OCI-LY1 (cell line): Measurements from ENCODE around the gene RIMBP3C.

ENCODE experiments used
- H2AFZ ChIP-seq: fragments of 200-600 bp; sonication (generic), shearing (Covaris generic); 2 replicates; pipeline ENCODE4 v1.6.0; 2014; ENCODE audit warnings: antibody characterized with exemption, mild to moderate bottlenecking, low read length
- H3F3A ChIP-seq: fragments of 200-600 bp; sonication (generic), shearing (Covaris generic); 2 replicates; pipeline ENCODE4 v1.6.0; 2014; ENCODE audit warnings: mild to moderate bottlenecking, antibody characterized with exemption, low read length, moderate library complexity; ENCODE audit not compliant: insufficient read depth
- H3K27ac ChIP-seq: fragments of 200-600 bp; sonication (generic); 2 replicates; pipeline ENCODE4 v1.5.1; 2014; ENCODE audit warnings: low read length, mixed run types, mild to moderate bottlenecking, low read depth; ENCODE audit not compliant: poor library complexity, severe bottlenecking
- H3K27me3 ChIP-seq: fragments of 200-600 bp; sonication (generic); 2 replicates; pipeline ENCODE4 v1.6.0; 2014; ENCODE audit warnings: antibody characterized with exemption, mild to moderate bottlenecking, low read length, moderate library complexity; ENCODE audit not compliant: insufficient read depth
- H3K36me3 ChIP-seq: fragments of 200-600 bp; sonication (generic); 2 replicates; pipeline ENCODE4 v1.6.1; 2014; ENCODE audit warnings: mild to moderate bottlenecking, antibody characterized with exemption, low read length, moderate library complexity, mixed read lengths; ENCODE audit not compliant: insufficient read depth
- H3K4me1 ChIP-seq: fragments of 200-600 bp; sonication (generic); 2 replicates; pipeline ENCODE4 v1.5.1; 2014; ENCODE audit warnings: mild to moderate bottlenecking, low read length, moderate library complexity; ENCODE audit not compliant: insufficient read depth, severe bottlenecking
- H3K4me2 ChIP-seq: fragments of 200-600 bp; sonication (generic), shearing (Covaris generic); 2 replicates; pipeline ENCODE4 v1.6.1; 2014; ENCODE audit warnings: low read length
- H3K4me3 ChIP-seq: fragments of 200-600 bp; sonication (generic); 2 replicates; pipeline ENCODE4 v1.5.1; 2014; ENCODE audit warnings: low read length, low read depth, mild to moderate bottlenecking, mixed read lengths; ENCODE audit not compliant: poor library complexity, severe bottlenecking
- H3K79me2 ChIP-seq: fragments of 200-600 bp; shearing (Covaris generic); 2 replicates; pipeline ENCODE4 v1.6.1; 2016; ENCODE audit warnings: mixed run types, low read length, mixed read lengths; ENCODE audit not compliant: insufficient read depth
- H3K9ac ChIP-seq: fragments of 200-600 bp; sonication (generic), shearing (Covaris generic); 2 replicates; pipeline ENCODE4 v1.6.1; 2014; ENCODE audit warnings: mild to moderate bottlenecking, low read length, mixed read lengths
- H3K9me2 ChIP-seq: fragments of 200-600 bp; sonication (generic), shearing (Covaris generic); 2 replicates; pipeline ENCODE4 v1.6.1; 2014; ENCODE audit warnings: low read depth, mild to moderate bottlenecking, low read length, mixed read lengths
- H3K9me3 ChIP-seq: fragments of 200-600 bp; shearing (Covaris generic); 2 replicates; pipeline ENCODE4 v1.6.1; 2014; ENCODE audit warnings: low read length, mixed read lengths
- H4K20me1 ChIP-seq: fragments of 200-600 bp; sonication (generic), shearing (Covaris generic); 2 replicates; pipeline ENCODE4 v1.6.0; 2016; ENCODE audit warnings: mild to moderate bottlenecking, low read length; ENCODE audit not compliant: insufficient read depth
- CTCF ChIP-seq: fragments of 200-600 bp; sonication (generic), shearing (Covaris generic); IDR thresholded peaks from 2 replicates; pipeline ENCODE4 v1.5.1; 2017; ENCODE audit warnings: mild to moderate bottlenecking, antibody characterized with exemption, low read length, moderate library complexity, mixed read lengths
- EZH2 ChIP-seq: fragments of 200-600 bp; sonication (generic), shearing (Covaris generic); IDR thresholded peaks from 2 replicates; pipeline ENCODE4 v1.8.0; 2017; ENCODE audit warnings: borderline replicate concordance, mixed run types, mild to moderate bottlenecking, antibody characterized with exemption, low read length, moderate library complexity, mixed read lengths

RIMBP3C gene

GRCh38 chr22:21591695-21592094, 40.4 kb upstream of the RIMBP3C start:
- TF ChIP-seq EZH2, result no peak
- no peak for TF ChIP-seq CTCF
- H3K4me3 ChIP-seq, result no peak overlapping the region
- H4K20me1 ChIP-seq, result no peaks in the 10 kb centered on the region
- H3K9me3 ChIP-seq, result no peaks in the 10 kb centered on the region
- no peaks in the 10 kb centered on the region for H3F3A ChIP-seq
- peaks cover 77% of the 10 kb centered on the region for H3K79me2 ChIP-seq
- peak overlapping the region; percentile 52 for H3K27ac ChIP-seq
- peaks cover 46% of the 10 kb centered on the region for H3K36me3 ChIP-seq
- H3K9me2 ChIP-seq, result no peaks in the 10 kb centered on the region
- peak overlapping the region; percentile 32; the same call in 1 of the 2 replicates for H3K4me2 ChIP-seq
- no peak overlapping the region; the same call in 1 of the 2 replicates for H3K9ac ChIP-seq
- no peaks in the 10 kb centered on the region for H3K27me3 ChIP-seq
- no peak overlapping the region for H2AFZ ChIP-seq
- peaks cover 36% of the 10 kb centered on the region for H3K4me1 ChIP-seq

- no peaks in the 10 kb centered on the region for H3K27me3 ChIP-seq
- H3F3A ChIP-seq, result no peaks in the 10 kb centered on the region
- H3K9ac ChIP-seq, result no peak overlapping the region; the same call in 1 of the 2 replicates
- TF ChIP-seq EZH2 (no peak), CTCF (no peak)
- H3K9me3 ChIP-seq, result no peaks in the 10 kb centered on the region
- H3K4me1 ChIP-seq, result peaks cover 39% of the 10 kb centered on the region
- H3K79me2 ChIP-seq, result peaks cover 77% of the 10 kb centered on the region
- H3K4me3 ChIP-seq, result no peak overlapping the region
- H3K27ac ChIP-seq, result peak overlapping the region; percentile 52
- peak overlapping the region; percentile 32; the same call in 1 of the 2 replicates for H3K4me2 ChIP-seq
- no peak overlapping the region for H2AFZ ChIP-seq
- H3K36me3 ChIP-seq, result peaks cover 39% of the 10 kb centered on the region
- no peaks in the 10 kb centered on the region for H4K20me1 ChIP-seq
- no peaks in the 10 kb centered on the region for H3K9me2 ChIP-seq
These were observed 39.8 kb upstream of the RIMBP3C start for GRCh38 chr22:21590809-21591641.

GRCh38 chr22:21589396-21589795, 38.1 kb upstream of the RIMBP3C start:
- peaks cover 23% of the 10 kb centered on the region for H3K36me3 ChIP-seq

More at GRCh38 chr22:21589396-21589795, 38.1 kb upstream of the RIMBP3C start:
- Histone ChIP-seq H4K20me1 (no peaks in the 10 kb centered on the region), H3K9me2 (no peaks in the 10 kb centered on the region), H3K9me3 (no peaks in the 10 kb centered on the region), H3K79me2 (peaks cover 78% of the 10 kb centered on the region), H3F3A (no peaks in the 10 kb centered on the region), H2AFZ (no peak overlapping the region), H3K4me1 (peaks cover 39% of the 10 kb centered on the region), H3K27me3 (no peaks in the 10 kb centered on the region), H3K9ac (no peak overlapping the region), H3K27ac (no peak overlapping the region), H3K4me2 (no peak overlapping the region), H3K4me3 (no peak overlapping the region)
- no peak for TF ChIP-seq CTCF
- no peak for TF ChIP-seq EZH2
